Loucy (cell line): ENCODE data around the gene NEK5.

Experiments
- H2AFZ ChIP-seq: fragments of 200-600 bp; sonication (generic); 2 replicates; pipeline ENCODE4 v1.6.0; 2016; ENCODE audit warnings: antibody characterized with exemption, mild to moderate bottlenecking, low read length, moderate library complexity
- H3F3A ChIP-seq: fragments of 200-600 bp; 2 replicates; pipeline ENCODE4 v1.6.0; 2016; ENCODE audit warnings: antibody characterized with exemption, low read depth, mild to moderate bottlenecking
- H3K27me3 ChIP-seq: fragments of 200-600 bp; sonication (generic); 2 replicates; pipeline ENCODE4 v1.6.1; 2014; ENCODE audit warnings: low read length, mild to moderate bottlenecking; ENCODE audit not compliant: insufficient read depth, poor library complexity, severe bottlenecking
- H3K36me3 ChIP-seq: fragments of 200-600 bp; sonication (generic); 2 replicates; pipeline ENCODE4 v1.6.1; 2016; ENCODE audit warnings: low read length; ENCODE audit not compliant: insufficient read depth
- H3K4me1 ChIP-seq: fragments of 200-600 bp; sonication (generic); 2 replicates; pipeline ENCODE4 v1.5.1; 2014; ENCODE audit warnings: low read length, mild to moderate bottlenecking; ENCODE audit not compliant: insufficient read depth, poor library complexity, severe bottlenecking
- H3K4me2 ChIP-seq: fragments of 200-600 bp; sonication (generic); 2 replicates; pipeline ENCODE4 v1.6.0; 2014; ENCODE audit warnings: antibody characterized with exemption, low read length, low read depth, mild to moderate bottlenecking; ENCODE audit not compliant: poor library complexity, severe bottlenecking
- H3K4me3 ChIP-seq: fragments of 200-600 bp; sonication (generic); 2 replicates; pipeline ENCODE4 v1.5.1; 2014; ENCODE audit warnings: low read length, mild to moderate bottlenecking, mixed read lengths; ENCODE audit not compliant: poor library complexity, severe bottlenecking
- H3K79me2 ChIP-seq: fragments of 200-600 bp; sonication (generic); 2 replicates; pipeline ENCODE4 v1.6.1; 2014; ENCODE audit warnings: low read length; ENCODE audit not compliant: insufficient read depth
- H3K9ac ChIP-seq: fragments of 200-600 bp; sonication (generic); 2 replicates; pipeline ENCODE4 v1.6.0; 2014; ENCODE audit warnings: mild to moderate bottlenecking, low read depth, low read length, moderate library complexity; ENCODE audit not compliant: poor library complexity, severe bottlenecking
- H3K9me2 ChIP-seq: fragments of 200-600 bp; sonication (generic); replicated peaks from 2 replicates; pipeline ENCODE4 v1.6.1; 2016; ENCODE audit warnings: low read depth, low read length, mixed read lengths
- H3K9me3 ChIP-seq: fragments of 200-600 bp; sonication (generic); 2 replicates; pipeline ENCODE4 v1.6.1; 2014; ENCODE audit warnings: mild to moderate bottlenecking, antibody characterized with exemption, low read length, low read depth; ENCODE audit not compliant: insufficient read depth
- H4K20me1 ChIP-seq: fragments of 200-600 bp; sonication (generic); 2 replicates; pipeline ENCODE4 v1.6.0; 2014; ENCODE audit warnings: antibody characterized with exemption, low read length, mild to moderate bottlenecking; ENCODE audit not compliant: insufficient read depth, poor library complexity, severe bottlenecking
- CTCF ChIP-seq: fragments of 200-600 bp; sonication (generic); conservative IDR thresholded peaks from 2 replicates; pipeline ENCODE4 v1.5.1; 2014; ENCODE audit warnings: mild to moderate bottlenecking, antibody characterized with exemption, low read length
- EZH2phosphoT487 ChIP-seq: fragments of 200-600 bp; IDR thresholded peaks from 2 replicates; pipeline ENCODE4 v1.6.1; 2018; ENCODE audit warnings: antibody characterized with exemption, mild to moderate bottlenecking, moderate library complexity, borderline replicate concordance

Gene NEK5

GRCh38 chr13:52141299-52141698 lies 12.4 kb upstream of the NEK5 start:
- Histone ChIP-seq H3K9ac (no peak overlapping the region), H3K4me3 (no peak overlapping the region), H3K9me2 (no peaks in the 10 kb centered on the region), H4K20me1 (no peaks in the 10 kb centered on the region), H3K4me1 (no peaks in the 10 kb centered on the region), H3K4me2 (no peak overlapping the region), H2AFZ (no peak overlapping the region), H3K79me2 (no peaks in the 10 kb centered on the region), H3K36me3 (no peaks in the 10 kb centered on the region), H3K9me3 (no peaks in the 10 kb centered on the region), H3F3A (no peaks in the 10 kb centered on the region), H3K27me3 (no peaks in the 10 kb centered on the region)
- no peak for TF ChIP-seq CTCF
- TF ChIP-seq EZH2phosphoT487 = no peak

- H3K9ac ChIP-seq = no peak overlapping the region
- H3K4me3 ChIP-seq = no peak overlapping the region
- H3K79me2 ChIP-seq = no peaks in the 10 kb centered on the region
- H3K27me3 ChIP-seq = no peaks in the 10 kb centered on the region
- H3K36me3 ChIP-seq = peaks cover 13% of the 10 kb centered on the region; the same call in 1 of the 2 replicates
- H3F3A ChIP-seq = no peaks in the 10 kb centered on the region
- H2AFZ ChIP-seq = no peak overlapping the region
- no peaks in the 10 kb centered on the region for H4K20me1 ChIP-seq
- no peaks in the 10 kb centered on the region for H3K9me3 ChIP-seq
- TF ChIP-seq CTCF (no peak), EZH2phosphoT487 (no peak)
- no peaks in the 10 kb centered on the region for H3K4me1 ChIP-seq
- H3K9me2 ChIP-seq = no peaks in the 10 kb centered on the region
- no peak overlapping the region for H3K4me2 ChIP-seq
Observed at GRCh38 chr13:52137489-52137888, 8.6 kb upstream of the NEK5 start.

GRCh38 chr13:52136763-52137162 lies 7.9 kb upstream of the NEK5 start:
- no peaks in the 10 kb centered on the region for H3K27me3 ChIP-seq
- no peaks in the 10 kb centered on the region for H3K9me3 ChIP-seq
- no peaks in the 10 kb centered on the region for H3F3A ChIP-seq
- no peak overlapping the region for H2AFZ ChIP-seq
- no peaks in the 10 kb centered on the region for H3K79me2 ChIP-seq
- H3K4me2 ChIP-seq = no peak overlapping the region
- no peak for TF ChIP-seq EZH2phosphoT487
- TF ChIP-seq CTCF = no peak
- H3K36me3 ChIP-seq = peaks cover 13% of the 10 kb centered on the region; the same call in 1 of the 2 replicates
- H3K4me3 ChIP-seq = no peak overlapping the region
- no peaks in the 10 kb centered on the region for H4K20me1 ChIP-seq
- H3K9ac ChIP-seq = no peak overlapping the region
- H3K4me1 ChIP-seq = no peaks in the 10 kb centered on the region
- no peaks in the 10 kb centered on the region for H3K9me2 ChIP-seq
